Stimulated activated effector memory CD8-positive, alpha-beta T cell treated with anti-CD3 and anti-CD28 coated beads, Interleukin-12 subunit alpha, Interleukin-12 subunit beta, amount 100 ng/mL, for 72 hours (primary cell): Measurements from ENCODE around the gene PTX4.

Experiments used
- ATAC-seq: fragments of 150-1000 bp; cut with Tn5 transposase; 2 replicates; pipeline ENCODE4 v1.10.0; 2021
- DNase-seq, 2 donors: peaks; one replicate each; pipeline ENCODE4 v3.0.0; 2021 to 2022; ENCODE audit warnings: low spot score in 2 of 2
- H3K27ac Mint-ChIP-seq: one replicate; pipeline ENCODE4 v1.8.0; 2022; ENCODE audit warnings: mild to moderate bottlenecking, mixed read lengths
- H3K36me3 Mint-ChIP-seq: one replicate; pipeline ENCODE4 v1.8.0; 2022; ENCODE audit warnings: mild to moderate bottlenecking, mixed read lengths
- H3K4me1 Mint-ChIP-seq: one replicate; pipeline ENCODE4 v1.8.0; 2022; ENCODE audit warnings: mixed read lengths
- H3K4me3 Mint-ChIP-seq: one replicate; pipeline ENCODE4 v1.8.0; 2022; ENCODE audit warnings: mild to moderate bottlenecking, mixed read lengths
- H3K9me3 Mint-ChIP-seq: one replicate; pipeline ENCODE4 v1.8.0; 2022; ENCODE audit warnings: mixed read lengths

PTX4 gene

DNA sequence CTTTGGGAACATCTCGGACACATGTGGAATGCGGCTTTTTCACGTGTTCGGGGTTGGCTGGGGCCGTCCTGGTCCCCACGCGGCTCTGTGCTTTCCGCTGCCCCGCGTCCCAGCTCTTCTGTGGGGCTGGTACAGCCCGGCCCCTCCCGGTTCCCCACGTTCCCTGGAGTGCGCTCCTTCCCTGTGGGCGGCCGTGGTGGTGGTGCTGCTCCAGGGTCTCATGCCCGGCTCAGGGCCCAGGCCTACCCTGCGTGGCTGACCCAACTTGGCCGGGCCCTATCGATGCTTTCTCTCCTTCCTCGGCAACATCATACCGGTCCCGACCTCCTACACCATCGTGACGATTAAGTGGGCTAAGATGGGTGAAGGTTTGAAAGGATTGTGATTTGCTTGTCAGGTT is 7.7 kb upstream of the PTX4 start:
- H3K27ac Mint-ChIP-seq, result no peak overlapping the region
- ATAC-seq, result no peak
- peaks cover 51% of the 10 kb centered on the region for H3K36me3 Mint-ChIP-seq
- no peaks in the 10 kb centered on the region for H3K9me3 Mint-ChIP-seq
- no peak for DNase-seq
- peaks cover 18% of the 10 kb centered on the region for H3K4me1 Mint-ChIP-seq
- H3K4me3 Mint-ChIP-seq, result no peak overlapping the region

DNA sequence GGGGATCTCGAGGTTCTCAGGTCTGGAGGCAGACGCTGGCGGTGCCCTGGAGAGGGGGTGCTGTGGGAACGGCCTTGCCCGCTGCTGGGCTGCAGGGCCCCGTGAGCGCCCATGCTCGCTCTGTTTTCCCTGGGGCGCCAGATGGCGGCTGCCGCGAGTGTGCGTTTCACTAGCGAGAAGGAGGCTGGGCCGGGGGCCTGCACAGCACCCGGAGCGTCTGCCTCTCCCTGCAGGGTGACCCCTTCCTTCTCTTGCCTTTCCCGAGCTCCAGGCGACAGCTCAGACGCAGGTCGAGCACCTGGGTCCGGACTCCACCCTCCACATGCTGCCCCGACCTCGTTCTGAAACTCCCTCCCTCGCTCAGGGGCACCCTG is 7.1 kb upstream of the PTX4 start:
- Mint-ChIP-seq H3K4me3 (peak overlapping the region; percentile 29), H3K27ac (no peak overlapping the region), H3K4me1 (peaks cover 18% of the 10 kb centered on the region), H3K36me3 (peaks cover 48% of the 10 kb centered on the region), H3K9me3 (no peaks in the 10 kb centered on the region)
- DNase-seq (no peak), ATAC-seq (no peak)

DNA sequence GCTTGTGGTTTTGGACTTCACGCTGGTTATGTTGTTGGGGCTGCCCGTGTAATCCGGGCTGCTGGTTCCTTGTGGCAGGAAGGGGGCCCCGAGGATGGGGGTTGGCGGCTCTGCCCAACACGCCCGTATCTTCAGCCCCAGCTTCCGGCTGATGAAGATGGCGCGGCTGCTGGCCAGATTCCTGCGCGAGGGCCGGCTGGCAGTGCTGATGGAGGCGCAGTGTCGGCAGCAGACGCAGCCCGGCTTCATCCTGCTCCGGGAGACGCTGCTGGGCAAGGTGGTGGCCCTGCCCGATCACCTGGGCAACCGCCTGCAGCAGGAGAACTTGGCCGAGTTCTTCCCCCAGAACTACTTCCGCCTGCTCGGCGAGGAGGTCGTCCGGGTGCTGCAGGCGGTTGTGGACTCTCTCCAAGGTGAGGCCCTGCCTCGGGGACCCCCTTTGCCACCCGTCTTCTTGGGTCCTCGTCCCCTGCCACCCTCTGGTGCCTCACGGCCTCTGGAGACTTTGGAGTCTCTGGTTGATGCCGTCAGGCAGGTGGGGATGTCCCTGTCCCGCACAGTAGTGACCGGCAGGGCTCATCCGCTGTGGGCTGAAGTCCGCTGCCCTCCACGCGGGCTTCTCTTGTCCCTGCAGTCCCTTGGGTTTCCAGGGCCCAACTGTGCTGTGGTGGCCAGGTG is 6.6 kb upstream of the PTX4 start:
- Mint-ChIP-seq H3K36me3 (peaks cover 48% of the 10 kb centered on the region), H3K4me1 (peaks cover 18% of the 10 kb centered on the region), H3K4me3 (peak overlapping the region; percentile 29), H3K27ac (no peak overlapping the region), H3K9me3 (no peaks in the 10 kb centered on the region)
- ATAC-seq (no peak), DNase-seq (no peak)

DNA sequence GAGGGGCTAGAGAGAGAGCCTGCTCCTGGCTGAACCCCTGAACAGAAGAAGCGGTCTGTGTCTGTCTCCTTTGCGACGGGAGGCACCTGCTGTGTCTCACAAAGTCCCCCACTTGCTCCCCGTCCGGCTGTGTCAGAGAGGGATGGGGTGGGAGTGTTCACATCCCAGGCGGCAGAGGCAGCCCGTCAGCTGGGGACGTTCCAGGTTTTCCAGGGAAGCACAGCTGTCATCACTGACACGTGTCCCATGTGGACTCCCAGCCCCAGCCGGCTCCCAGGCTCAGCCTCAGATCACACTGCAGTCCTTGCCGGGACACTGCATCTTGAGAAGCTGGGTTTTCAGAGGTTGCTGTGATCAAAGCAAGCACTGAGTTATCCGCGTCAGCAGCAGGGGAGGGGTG is 6.0 kb upstream of the PTX4 start:
- no peak for DNase-seq
- H3K27ac Mint-ChIP-seq, result no peak overlapping the region
- no peaks in the 10 kb centered on the region for H3K9me3 Mint-ChIP-seq
- peak overlapping the region; percentile 83 for H3K4me3 Mint-ChIP-seq
- peaks cover 18% of the 10 kb centered on the region for H3K4me1 Mint-ChIP-seq
- peaks cover 48% of the 10 kb centered on the region for H3K36me3 Mint-ChIP-seq
- ATAC-seq, result no peak

DNA sequence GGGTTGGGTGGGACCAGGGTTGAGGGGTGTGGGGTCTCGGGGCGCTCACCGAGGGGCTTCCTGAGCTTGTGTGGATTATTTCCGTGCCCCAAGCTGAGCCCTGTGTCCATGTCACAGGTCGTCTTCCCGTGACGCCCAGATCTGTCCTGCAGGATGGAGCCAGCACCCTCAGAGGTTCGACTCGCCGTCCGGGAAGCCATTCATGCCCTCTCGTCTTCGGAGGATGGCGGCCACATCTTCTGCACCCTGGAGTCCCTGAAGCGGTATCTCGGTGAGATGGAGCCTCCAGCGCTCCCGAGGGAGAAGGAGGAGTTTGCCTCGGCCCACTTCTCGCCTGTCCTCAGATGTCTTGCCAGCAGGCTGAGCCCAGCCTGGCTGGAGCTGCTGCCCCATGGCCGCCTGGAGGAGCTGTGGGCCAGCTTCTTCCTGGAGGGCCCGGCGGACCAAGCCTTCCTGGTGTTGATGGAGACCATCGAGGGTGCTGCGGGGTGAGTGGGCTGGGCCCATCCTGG is 5.4 kb upstream of the PTX4 start:
- ATAC-seq, result no peak
- no peak for DNase-seq
- peak overlapping the region; percentile 97 for H3K27ac Mint-ChIP-seq
- H3K4me1 Mint-ChIP-seq, result peaks cover 18% of the 10 kb centered on the region
- H3K36me3 Mint-ChIP-seq, result peaks cover 48% of the 10 kb centered on the region
- no peaks in the 10 kb centered on the region for H3K9me3 Mint-ChIP-seq
- H3K4me3 Mint-ChIP-seq, result peak overlapping the region; percentile 83

DNA sequence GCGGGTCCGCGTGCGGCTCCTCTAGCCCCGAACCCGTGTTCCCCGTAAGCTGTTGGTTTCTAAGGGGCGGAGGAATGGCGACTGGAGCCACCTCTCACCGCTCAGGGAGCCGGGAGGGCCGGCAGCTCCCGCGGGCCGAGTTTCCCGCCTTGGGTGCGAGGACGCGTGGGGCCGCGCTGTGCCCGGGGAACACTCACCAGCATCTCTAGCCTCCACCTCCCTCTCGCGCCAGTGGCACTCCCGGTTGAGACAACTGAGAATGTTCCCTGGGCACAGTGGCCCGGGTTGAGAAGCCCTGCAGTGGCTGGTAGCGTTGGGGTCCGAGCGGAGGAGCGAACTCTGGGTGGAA is 5.0 kb upstream of the PTX4 start:
- Mint-ChIP-seq H3K27ac (peak overlapping the region; percentile 97), H3K9me3 (no peaks in the 10 kb centered on the region), H3K4me3 (peak overlapping the region; percentile 83), H3K36me3 (peaks cover 45% of the 10 kb centered on the region), H3K4me1 (peaks cover 18% of the 10 kb centered on the region)
- DNase-seq (no peak), ATAC-seq (peak; percentile 42)

DNA sequence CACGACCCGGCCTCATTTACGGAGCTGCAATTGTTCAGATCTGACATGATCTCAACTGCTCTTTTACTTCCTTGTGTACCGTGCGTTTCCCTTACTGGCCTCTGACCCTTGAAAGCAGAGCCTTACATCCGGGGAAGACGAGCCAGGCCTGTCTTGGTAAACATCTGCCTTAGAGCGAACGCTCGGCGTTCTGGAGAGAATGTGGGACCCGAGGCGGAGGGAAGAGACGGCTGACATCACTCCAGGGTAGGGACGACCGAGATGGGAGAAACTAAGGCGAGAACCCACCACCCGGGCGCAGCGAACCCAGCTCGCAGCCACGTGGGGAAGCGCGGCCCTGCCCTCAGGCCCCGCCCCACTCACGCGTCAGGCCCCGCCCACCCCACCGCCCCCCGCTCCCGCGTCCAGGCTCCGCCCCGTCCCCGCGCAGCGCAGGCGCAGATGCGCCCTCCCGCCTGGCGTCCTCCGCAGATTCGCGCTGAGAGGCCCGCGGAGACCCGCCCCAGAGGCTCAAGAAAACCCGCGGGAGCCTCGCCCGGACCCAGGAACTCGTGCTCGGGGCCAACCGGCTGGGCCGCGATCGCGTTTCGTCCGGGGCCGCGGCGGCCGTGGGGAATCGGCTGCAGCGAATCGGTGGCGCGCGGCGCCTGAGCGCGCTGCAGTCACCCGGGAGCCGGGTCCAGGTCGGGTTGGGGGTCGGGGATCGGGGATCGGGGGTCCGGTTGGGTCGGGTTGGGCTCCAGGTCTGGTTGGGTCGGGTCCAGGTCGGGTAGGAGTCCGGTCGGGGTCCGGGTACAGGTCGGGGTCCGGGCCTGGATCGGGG is 4.4 kb upstream of the PTX4 start, which contains the start of gene TELO2:
Gene TELO2 (plus strand): TSS at position 438 of the 823 bp plus-strand sequence. CDS start 922 bp downstream, outside the sequence.
- H3K4me3 Mint-ChIP-seq, result peak within 1 kb of the TSS; percentile 83
- H3K4me1 Mint-ChIP-seq, result peaks cover 18% of the 10 kb centered on the region
- DNase-seq (peak; percentile 91 to 93), ATAC-seq (peak; percentile 83)
- H3K27ac Mint-ChIP-seq, result peak within 1 kb of the TSS; percentile 97
- no peaks in the 10 kb centered on the region for H3K9me3 Mint-ChIP-seq
- peaks cover 39% of the 10 kb centered on the region for H3K36me3 Mint-ChIP-seq

DNA sequence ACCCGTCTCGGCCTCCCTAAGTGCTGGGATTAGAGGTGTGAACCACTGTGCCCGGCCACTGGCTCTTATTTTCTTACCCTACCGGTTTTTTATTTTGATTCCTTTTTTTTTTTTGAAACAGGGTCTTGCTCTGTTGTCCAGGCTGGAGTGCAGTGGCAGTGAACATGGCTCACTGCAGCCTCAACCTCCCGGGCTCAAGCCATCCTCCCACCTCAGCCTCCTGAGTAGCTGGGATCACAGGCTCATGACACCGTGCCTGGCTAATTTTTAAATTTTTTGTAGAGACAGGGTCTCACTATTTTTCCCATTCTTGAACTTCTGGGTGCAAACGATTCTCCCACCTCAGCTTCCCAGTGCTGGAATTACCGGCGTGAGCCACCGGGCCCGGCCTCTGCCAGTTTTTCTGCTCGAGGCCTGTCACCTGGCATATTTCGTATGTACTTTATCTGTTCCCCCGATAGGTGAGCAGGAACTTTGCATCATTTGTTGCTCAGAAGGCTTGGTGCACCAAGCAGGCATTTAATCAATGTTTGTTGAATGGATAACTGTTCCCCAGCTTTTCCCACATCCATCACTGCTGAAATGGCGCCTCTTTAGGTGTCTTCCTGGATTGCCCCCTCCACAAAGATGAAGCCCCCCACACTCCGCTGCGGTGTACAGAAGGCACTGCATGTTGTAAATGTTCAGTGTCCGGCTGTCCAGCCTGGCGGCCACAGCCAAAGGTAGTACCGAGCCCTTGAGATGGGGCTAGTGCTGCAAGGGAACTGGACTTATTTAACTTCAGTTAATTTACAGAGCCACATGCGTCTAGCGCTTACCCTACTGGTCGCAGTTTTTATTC is 3.6 kb upstream of the PTX4 start:
- H3K4me3 Mint-ChIP-seq, result peak overlapping the region; percentile 83
- H3K9me3 Mint-ChIP-seq, result no peaks in the 10 kb centered on the region
- DNase-seq (no peak), ATAC-seq (no peak)
- H3K4me1 Mint-ChIP-seq, result peaks cover 18% of the 10 kb centered on the region
- peak overlapping the region; percentile 97 for H3K27ac Mint-ChIP-seq
- H3K36me3 Mint-ChIP-seq, result peaks cover 31% of the 10 kb centered on the region

DNA sequence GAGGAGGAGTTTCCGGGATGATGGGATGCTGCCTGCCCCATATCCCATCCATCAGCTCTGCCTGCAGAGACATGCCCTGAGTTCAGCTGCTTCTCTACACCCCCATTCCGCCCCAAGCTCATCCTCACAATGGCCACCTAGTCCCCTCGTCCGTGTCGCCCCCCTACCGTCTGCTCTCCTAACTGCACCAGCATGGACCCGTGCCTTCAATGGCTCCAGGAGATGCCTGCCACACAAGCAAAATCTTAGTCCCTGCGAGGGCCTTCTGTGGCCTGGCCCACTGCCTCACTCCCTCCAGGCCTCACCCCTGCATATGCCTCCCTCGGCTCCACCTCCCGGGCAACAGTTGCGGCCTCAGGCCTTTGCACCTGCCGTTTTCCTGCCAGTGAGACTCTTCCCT is 2.6 kb upstream of the PTX4 start:
- Mint-ChIP-seq H3K9me3 (no peaks in the 10 kb centered on the region), H3K4me1 (peaks cover 18% of the 10 kb centered on the region), H3K36me3 (peaks cover 25% of the 10 kb centered on the region), H3K27ac (peak overlapping the region; percentile 49), H3K4me3 (no peak overlapping the region)
- ATAC-seq (no peak), DNase-seq (no peak)

DNA sequence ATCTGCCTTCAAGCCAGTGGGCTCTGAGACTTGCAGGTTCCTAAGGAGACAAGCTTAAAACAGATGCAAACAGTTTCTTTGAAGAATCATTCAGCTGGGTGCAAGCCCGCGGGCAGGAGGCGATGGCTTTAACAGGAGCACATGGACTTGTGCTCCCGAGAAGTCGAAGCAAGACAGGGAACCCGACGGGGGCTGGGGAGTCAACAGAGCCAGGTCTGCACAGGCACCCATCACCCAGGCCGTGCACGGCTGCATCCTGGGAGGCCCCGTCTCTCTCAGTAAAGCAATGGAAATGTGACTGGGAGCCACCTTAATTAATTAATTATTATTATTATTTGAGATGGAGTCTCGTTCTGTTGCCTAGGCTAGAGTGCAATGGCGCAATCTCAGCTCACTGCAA is 333 bp upstream of the PTX4 start:
- ATAC-seq, result no peak
- Mint-ChIP-seq H3K36me3 (peaks cover 13% of the 10 kb centered on the region), H3K27ac (no peak overlapping the region), H3K9me3 (no peaks in the 10 kb centered on the region), H3K4me3 (no peak overlapping the region), H3K4me1 (peaks cover 13% of the 10 kb centered on the region)
- no peak for DNase-seq

DNA sequence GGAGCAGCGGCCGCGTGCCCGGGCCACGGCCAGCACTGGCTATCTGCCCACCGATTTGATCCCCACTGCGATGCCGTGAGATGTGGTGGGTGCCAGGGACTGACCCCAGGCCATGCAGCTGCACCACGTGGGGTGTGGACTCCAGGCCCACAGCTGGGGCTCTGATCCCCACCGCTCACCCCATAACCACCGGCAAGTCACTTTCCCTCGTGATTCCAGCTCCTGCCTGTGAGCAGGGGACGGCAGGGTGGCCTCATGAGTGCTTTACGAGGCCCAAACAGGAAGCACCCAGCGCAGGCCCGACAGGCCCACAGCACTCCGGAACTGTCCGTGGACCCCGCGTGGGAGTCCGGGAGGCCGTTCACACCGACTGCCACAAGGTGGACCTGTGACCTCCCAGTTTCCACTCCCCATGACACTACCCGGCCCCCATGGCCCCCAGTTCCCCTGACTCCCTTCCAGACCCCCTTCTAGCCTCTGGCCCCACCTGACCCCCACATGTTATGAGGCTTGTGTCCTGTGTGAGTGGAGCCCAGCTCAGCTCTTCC is 616 bp downstream of the PTX4 start:
- Mint-ChIP-seq H3K9me3 (no peaks in the 10 kb centered on the region), H3K4me3 (no peak overlapping the region), H3K27ac (no peak overlapping the region), H3K36me3 (peaks cover 7% of the 10 kb centered on the region), H3K4me1 (peaks cover 9% of the 10 kb centered on the region)
- ATAC-seq (no peak), DNase-seq (no peak)

DNA sequence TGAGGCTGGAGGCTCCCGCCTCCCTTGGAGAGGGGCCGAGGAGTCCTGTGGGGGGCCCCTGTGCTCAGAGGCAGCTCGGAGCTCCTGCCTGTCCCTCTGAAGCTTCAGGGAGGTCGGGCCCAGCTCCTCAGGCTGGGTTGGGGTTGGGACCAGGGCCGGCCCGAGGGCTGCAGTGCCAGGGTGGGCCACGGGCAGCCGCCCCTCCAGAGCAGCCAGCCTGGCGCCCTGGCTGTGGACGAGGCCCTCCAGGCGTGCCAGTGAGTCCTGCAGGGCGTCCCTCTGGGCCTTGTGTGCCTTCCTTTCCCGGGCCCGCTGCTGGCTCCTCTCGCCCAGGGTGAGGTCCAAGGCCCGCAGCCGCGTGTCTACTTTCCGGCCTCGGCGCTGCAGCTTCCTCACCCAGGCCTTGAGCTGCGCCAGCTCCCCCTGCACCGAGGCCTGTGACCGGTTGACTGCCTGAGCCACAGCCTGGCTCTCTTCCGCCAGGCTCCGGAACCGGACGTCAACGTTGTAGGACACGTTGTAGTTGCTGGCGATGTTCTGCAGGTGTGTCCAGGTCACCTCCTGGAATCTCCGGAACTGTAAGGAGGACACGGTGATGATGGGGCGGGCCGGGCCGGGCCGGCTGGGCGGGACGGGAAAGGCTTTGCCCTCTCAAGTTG is 1.2 kb downstream of the PTX4 start:
- ATAC-seq, result no peak

DNA sequence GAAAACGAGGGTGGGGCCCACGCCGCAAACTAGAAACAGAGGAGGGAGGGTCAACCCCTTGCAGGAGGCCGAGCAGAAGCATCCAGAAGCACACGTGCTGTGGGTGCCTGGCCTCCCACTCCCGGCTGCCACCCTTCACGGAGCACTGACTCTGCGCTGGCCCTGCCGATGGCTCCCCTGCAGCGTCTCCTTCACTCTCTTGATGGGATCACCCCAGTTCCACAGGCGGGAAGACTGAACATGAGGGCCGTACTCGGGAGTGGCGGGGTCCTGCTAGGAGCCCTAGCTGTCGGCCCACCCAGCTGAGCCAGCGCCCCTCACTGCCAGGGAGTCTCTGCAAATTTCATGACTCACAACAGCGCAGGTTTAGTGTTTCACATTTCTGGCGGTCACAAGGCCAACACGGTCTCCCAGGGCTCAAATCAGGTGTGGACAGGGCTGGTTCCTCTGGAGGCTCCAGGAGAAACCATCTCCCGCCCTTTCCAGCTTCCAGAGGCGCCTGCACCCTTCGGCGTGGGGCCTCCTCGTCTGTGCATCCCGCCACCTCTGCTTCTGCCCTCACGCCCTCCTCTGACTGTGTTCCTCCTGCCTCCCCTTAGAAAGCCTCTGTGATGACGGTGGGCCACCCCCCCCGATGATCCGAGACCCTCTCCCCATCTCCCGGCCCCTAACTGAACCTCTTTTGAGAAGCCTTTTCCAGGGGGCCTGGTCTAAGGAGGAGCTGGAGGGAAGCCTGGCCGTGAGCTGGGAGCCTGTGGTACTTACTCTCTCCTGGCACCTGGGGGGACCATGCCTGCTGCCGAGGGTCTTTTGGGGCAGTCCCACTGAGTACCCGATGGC is 2.0 kb downstream of the PTX4 start:
- Mint-ChIP-seq H3K9me3 (no peaks in the 10 kb centered on the region), H3K4me1 (no peaks in the 10 kb centered on the region), H3K36me3 (peaks cover 5% of the 10 kb centered on the region), H3K4me3 (no peak overlapping the region), H3K27ac (no peak overlapping the region)
- ATAC-seq (no peak), DNase-seq (no peak)

More for the DNA sequence above, 1.2 kb downstream of the PTX4 start:
- peaks cover 3% of the 10 kb centered on the region for H3K4me1 Mint-ChIP-seq
- H3K9me3 Mint-ChIP-seq, result no peaks in the 10 kb centered on the region
- H3K4me3 Mint-ChIP-seq, result no peak overlapping the region
- H3K27ac Mint-ChIP-seq, result no peak overlapping the region
- H3K36me3 Mint-ChIP-seq, result peaks cover 5% of the 10 kb centered on the region
- no peak for DNase-seq
